Measurements from ENCODE around the gene TKT.

- TF ChIP-seq REST (IDR thresholded peaks at IDR 0.05; ENCODE audit: insufficient read depth in 1 of 2, low read depth in 2 of 2, low read length in 2 of 2) (no peak), POLR2AphosphoS5 (IDR thresholded peaks at IDR 0.05; ENCODE audit: low read depth, low read length) (no peak)
Observed at GRCh38 chr3:53236112-53236841, 19.5 kb downstream of the TKT start.
